GM18951 (cell line): ENCODE results near the gene RAB27B.
"Not testable (repeated sequence)": the region's sequence is repeated elsewhere in the genome, so short reads cannot be mapped to it uniquely, and the experiment has no call there.

ENCODE experiments used
- POLR2A ChIP-seq: IDR thresholded peaks from 4 replicates; pipeline ENCODE4 v1.6.1; 2011; ENCODE audit warnings: mild to moderate bottlenecking; ENCODE audit not compliant: insufficient read length, insufficient read depth; ENCODE audit errors: extremely low read depth
- in situ Hi-C: fragments of 300-500 bp; cut with MboI; formaldehyde crosslinking; loops from one replicate; pipeline ENCODE4 v1.12.0; 2022; ENCODE audit warnings: low sequenced_read_pairs, mixed read lengths, inconsistent platforms; ENCODE audit not compliant: unreplicated experiment

The RAB27B gene

GRCh38 chr18:54829856-54830255, 1.6 kb downstream of the RAB27B start:
- in situ Hi-C loops, result no loop called here
- TF ChIP-seq POLR2A, result no peak

GRCh38 chr18:54830260-54830659, 2.0 kb downstream of the RAB27B start:
- in situ Hi-C loops, result no loop called here
- no peak for TF ChIP-seq POLR2A

- in situ Hi-C loops, result no loop called here
- no peak for TF ChIP-seq POLR2A
Observed at GRCh38 chr18:54830866-54831265, 2.6 kb downstream of the RAB27B start.

DNA sequence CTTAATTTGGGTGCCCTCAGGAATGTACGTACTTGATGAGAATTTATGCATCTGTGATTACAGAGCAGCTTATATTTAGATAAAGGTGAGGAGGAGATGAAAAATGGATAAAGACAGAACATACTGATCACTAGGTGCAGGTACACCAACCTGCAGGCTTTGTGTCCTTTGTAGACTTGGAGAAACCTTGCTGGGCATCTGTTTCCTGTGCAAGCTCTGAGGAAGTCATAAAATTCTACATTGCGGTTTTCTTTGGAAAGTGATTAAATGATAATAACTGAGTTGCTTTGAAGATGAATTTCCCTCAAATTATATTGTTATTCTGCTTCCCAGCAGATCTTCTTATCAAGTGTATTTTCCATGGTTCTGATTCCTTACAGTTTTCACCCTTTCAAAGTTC, 7.7 kb downstream of the RAB27B start:
- in situ Hi-C loops, result no loop called here
- TF ChIP-seq POLR2A, result no peak

GRCh38 chr18:54843314-54843713, 15.0 kb downstream of the RAB27B start:
- in situ Hi-C loops, result no loop called here
- no peak for TF ChIP-seq POLR2A

DNA sequence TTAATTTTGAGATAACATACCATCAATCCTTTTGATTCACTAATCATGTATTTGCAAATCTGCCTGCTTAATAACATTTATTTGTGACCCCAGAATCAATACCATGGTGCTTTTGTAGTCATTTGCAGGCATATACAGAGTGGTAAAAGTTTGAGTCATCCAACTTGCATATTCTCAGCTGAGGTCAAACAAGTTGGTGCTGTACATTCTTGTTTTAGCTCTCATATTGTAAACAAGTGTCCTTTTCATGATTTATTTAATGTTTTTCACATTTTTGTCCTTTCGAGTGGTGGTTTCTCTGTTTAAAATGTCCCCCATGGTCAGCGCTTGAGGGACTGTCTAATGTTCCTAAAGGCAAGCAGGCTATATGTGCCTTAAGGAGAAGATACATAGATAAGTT, 17.5 kb downstream of the RAB27B start:
- no peak for TF ChIP-seq POLR2A
- in situ Hi-C loops, result no loop called here

- in situ Hi-C loops, result no loop called here
Observed at GRCh38 chr18:54848121-54848520, 19.8 kb downstream of the RAB27B start.

DNA sequence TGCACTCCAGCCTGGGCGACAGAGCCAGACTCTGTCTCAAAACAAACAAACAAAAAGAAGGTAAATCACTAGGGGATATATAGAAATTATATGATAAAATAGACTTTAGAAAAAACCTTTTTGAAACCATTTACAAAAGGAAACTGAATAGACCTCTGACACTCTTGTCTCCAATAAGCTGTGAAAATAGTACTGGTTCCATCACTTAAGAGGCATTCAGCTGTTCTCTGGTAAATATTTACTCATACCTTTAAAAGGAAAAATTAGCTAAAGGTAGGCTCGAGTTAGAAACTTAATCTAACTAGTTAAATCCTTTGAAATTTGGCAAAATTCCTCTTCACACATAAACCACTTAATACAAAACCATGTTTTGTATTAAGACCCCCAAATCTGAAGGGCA, 21.4 kb downstream of the RAB27B start:
- in situ Hi-C loops, result no loop called here
- TF ChIP-seq POLR2A, result no peak

More at GRCh38 chr18:54848121-54848520, 19.8 kb downstream of the RAB27B start:
- no peak for TF ChIP-seq POLR2A

- no peak for TF ChIP-seq POLR2A
- in situ Hi-C loops, result no loop called here
Observed at GRCh38 chr18:54850598-54850997, 22.3 kb downstream of the RAB27B start.

DNA sequence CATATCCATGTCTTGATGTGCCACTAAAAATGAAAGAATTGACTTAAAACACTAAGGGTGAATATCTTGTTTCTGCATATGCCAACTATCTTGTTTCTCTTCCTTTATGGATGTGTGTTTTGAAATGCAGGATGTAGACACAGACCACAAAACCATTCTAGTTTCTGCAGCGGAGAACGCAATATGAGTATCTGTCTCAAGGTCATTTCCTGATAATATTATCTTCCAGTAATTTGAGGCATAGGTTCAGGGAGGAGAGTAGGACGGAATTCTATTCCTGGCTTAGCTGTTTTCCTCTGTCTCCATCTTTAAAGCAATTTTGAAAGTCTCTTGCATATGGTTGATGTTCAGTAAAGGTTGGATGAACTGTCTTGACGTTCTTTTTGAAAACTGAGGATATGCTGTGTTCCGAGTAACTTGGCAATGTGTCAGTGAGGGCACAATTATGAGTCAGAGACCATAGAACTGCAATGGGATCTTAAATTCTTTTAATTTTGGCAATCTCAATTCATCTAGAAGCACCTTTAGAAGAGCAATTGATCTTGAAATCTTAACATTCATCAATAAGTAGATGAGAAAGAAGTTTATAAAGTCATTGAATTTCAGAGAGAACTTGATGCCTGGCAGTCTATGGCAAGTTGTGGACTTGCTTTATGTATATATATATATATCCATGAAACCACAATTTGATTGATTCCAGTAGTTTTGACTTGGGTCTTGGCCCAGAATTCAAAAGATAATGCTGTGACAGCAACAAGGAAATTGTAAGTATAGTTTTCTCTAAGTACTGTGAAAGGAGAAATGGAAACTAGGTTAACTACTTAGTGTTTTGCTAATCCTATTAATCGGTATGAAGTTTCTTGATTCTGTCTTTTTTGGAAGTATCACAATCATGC, 24.8 kb downstream of the RAB27B start:
- in situ Hi-C loops, result no loop called here
- TF ChIP-seq POLR2A, result no peak

GRCh38 chr18:54855050-54855449, 26.8 kb downstream of the RAB27B start:
- in situ Hi-C loops, result not testable (repeated sequence)

DNA sequence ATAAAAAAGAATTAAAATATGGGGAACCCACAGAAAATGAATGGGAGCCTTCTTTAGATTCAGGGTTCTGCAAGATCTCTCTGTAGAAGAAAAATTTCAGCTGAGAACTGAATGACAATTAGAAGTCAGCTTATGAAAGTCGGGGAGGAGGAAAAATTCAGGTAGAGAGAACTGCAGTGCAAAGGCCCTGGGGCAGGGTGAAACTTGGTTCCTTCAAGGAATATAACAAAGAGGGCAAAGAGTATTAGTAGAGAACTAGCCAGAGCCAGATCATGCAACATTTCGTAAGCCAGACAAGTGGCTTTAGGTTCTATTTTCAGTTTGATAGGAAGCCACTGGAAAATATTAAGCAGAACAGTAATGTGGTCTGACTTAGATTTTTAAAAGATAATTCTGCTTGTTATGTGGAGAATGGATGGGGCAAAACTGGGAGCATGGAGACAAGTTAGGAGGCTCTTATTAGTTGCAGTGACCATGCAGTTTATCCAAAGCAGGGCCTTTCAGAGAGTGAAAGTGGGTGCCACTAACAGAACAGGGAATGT, 27.9 kb downstream of the RAB27B start:
- in situ Hi-C loops, result no loop called here
- no peak for TF ChIP-seq POLR2A

DNA sequence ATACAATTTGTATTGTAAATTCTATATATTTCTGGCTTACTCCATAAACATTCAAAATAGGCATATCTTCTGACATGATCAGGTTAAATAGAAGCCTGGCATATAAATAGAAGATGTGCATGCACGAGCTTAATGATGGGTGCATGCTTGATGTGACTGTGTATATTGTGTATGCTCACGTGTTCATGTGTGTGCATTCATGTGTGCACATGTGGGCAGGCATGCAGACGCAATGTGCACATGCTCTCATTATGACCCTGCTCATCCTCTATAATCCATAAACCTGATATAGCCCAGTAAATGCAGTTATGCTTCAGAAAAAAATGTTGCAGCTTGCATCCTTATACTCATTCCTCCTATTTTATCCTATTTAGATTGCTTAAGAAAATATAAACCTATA, 29.2 kb downstream of the RAB27B start:
- no peak for TF ChIP-seq POLR2A
- in situ Hi-C loops, result no loop called here

DNA sequence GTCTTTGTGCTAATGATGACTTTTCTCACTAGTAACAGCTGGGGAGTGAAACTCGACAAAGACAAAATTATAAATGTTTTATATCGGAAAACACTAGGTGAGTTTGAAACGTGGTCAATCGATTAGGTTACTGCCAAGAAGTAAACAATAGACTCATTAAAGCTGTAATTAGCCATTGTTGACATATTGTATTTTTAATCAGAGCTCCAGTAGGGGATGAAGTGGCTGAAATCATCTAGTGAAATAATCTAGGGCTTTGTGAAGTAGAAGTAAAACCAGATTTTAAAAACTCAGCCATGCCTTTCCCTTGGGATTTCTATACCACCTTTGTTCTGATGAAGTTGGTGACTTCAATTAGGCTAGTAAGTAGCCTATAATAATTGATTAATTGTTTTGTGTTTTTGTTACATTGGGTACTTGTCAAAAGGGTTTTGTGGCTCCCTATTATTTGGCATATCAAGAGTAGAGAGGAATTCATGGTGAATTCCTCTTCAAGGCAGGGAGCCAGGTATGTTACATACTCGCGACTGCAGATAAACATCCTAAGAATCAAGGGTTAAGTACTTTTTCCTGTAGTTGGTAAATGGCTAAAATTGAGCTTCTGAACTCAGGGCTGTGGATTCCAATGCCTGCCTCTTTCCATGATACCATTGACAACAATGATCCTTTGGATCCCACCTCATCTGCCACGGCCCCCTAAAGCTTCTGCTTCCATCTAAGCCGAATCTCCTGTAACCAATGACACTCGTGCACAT, 31.6 kb downstream of the RAB27B start:
- in situ Hi-C loops, result no loop called here
- no peak for TF ChIP-seq POLR2A

DNA sequence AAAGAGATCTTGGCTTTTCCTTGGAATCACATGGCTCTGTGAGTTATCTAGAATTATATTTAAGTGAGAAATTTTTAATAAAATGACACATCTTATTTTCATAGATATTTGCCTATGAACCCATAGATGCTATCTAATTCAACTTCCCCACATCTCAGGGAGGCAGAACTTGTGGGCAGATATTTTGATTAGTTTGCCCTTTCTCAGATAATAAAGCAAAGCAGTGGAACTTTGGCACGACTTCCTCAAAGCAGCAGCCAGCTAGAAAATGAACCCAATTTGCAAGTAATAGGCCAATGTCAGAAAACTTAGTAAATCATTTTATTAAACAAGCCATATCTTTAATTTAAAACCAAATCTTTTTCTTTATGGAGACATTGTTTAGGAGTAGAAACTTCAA, 32.7 kb downstream of the RAB27B start:
- in situ Hi-C loops, result no loop called here
- no peak for TF ChIP-seq POLR2A
